Breast epithelium (tissue), 4 donors: ENCODE data around the gene DYNLT1. TPM values are rescaled to one million over a fixed set of nuclear protein-coding genes. Genes with fewer than 3 reads are reported as not detected.

Experiments
- DNase-seq, 2 donors: peaks; one replicate each; pipeline ENCODE4 v3.0.0-alpha.2; 2019; ENCODE audit warnings: low spot score in 2 of 2
- H3K27ac ChIP-seq, 2 donors: fragments of 200-600 bp; sonication (generic) in 1 of 2; one replicate each; pipeline ENCODE4 v1.5.1; 2016 to 2019; ENCODE audit warnings: mild to moderate bottlenecking in 1 of 2
- H3K27me3 ChIP-seq, 2 donors: fragments of 200-600 bp; sonication (generic) in 1 of 2; one replicate each; pipeline versions ENCODE4 v1.5.1 to v1.6.0; 2017 to 2019; ENCODE audit warnings: control low read depth in 1 of 2, mild to moderate bottlenecking in 1 of 2
- H3K36me3 ChIP-seq: fragments of 200-600 bp; one replicate; pipeline ENCODE4 v1.5.1; 2019
- H3K4me1 ChIP-seq, 2 donors: fragments of 200-600 bp; sonication (generic); one replicate each; pipeline ENCODE4 v1.5.1; 2016 to 2019; ENCODE audit warnings: control low read depth in 1 of 2
- H3K4me3 ChIP-seq, 3 donors: fragments of 200-600 bp; sonication (generic); 1 replicate in 2 of 3; 2 replicates in 1 of 3; pipeline ENCODE4 v1.5.1; 2016 to 2019; ENCODE audit warnings: mild to moderate bottlenecking in 3 of 3, moderate library complexity in 2 of 3
- H3K9me3 ChIP-seq, 2 donors: fragments of 200-600 bp; sonication (generic) in 1 of 2; one replicate each; pipeline ENCODE4 v1.5.1; 2016 to 2019; ENCODE audit warnings: control low read depth in 1 of 2
- CTCF ChIP-seq, 3 donors: fragments of 450-650 bp; IDR thresholded peaks; one replicate each; pipeline ENCODE4 v1.5.1; 2016 to 2017; ENCODE audit warnings: antibody characterized with exemption in 3 of 3, mild to moderate bottlenecking in 3 of 3, moderate library complexity in 3 of 3
- POLR2A ChIP-seq: fragments of 450-650 bp; IDR thresholded peaks from one replicate; pipeline ENCODE4 v1.6.1; 2016; ENCODE audit warnings: antibody characterized with exemption, mild to moderate bottlenecking, moderate library complexity
- POLR2AphosphoS5 ChIP-seq, 3 donors: sonication (generic); formaldehyde crosslinking; IDR thresholded peaks; one replicate each; pipeline ENCODE4 v1.6.1; 2017; ENCODE audit warnings: antibody characterized with exemption in 3 of 3
- intact Hi-C: fragments of 100-400 bp; cut with DNase I; formaldehyde crosslinking; loops from one replicate; pipeline ENCODE4 v1.15.1; 2023; ENCODE audit warnings: low total_unique reads
- total RNA-seq, 3 donors: library from RNA; depleted of rRNA; stranded (reverse); fragments of >200 nt; gene quantifications; one replicate each; pipeline ENCODE4 v1.1.0, GENCODE V29; 2016

The DYNLT1 gene
- total RNA-seq, 3 donors from 2014 or later = 48.2 to 76.1 (median 73.4) TPM

- Histone ChIP-seq H3K27ac (no peak overlapping the region), H3K9me3 (no peaks in the 10 kb centered on the region), H3K27me3 (no peaks in the 10 kb centered on the region), H3K4me3 (no peak overlapping the region), H3K4me1 (no peaks in the 10 kb centered on the region), H3K36me3 (no peaks in the 10 kb centered on the region)
- TF ChIP-seq CTCF (IDR thresholded peaks at IDR 0.05) = no peak
- TF ChIP-seq POLR2AphosphoS5 (IDR thresholded peaks at IDR 0.05) = no peak
- TF ChIP-seq POLR2A = no peak
- intact Hi-C loops = no loop called here
- no peak for DNase-seq
Measured at GRCh38 chr6:158604048-158604406, 40.5 kb downstream of the DYNLT1 start.

- no peaks in the 10 kb centered on the region for H3K9me3 ChIP-seq
- TF ChIP-seq CTCF (IDR thresholded peaks at IDR 0.05) (no peak), POLR2AphosphoS5 (IDR thresholded peaks at IDR 0.05) (no peak), POLR2A (no peak)
- H3K4me1 ChIP-seq = no peaks in the 10 kb centered on the region
- intact Hi-C loops = no loop called here
- DNase-seq = no peak
- H3K36me3 ChIP-seq = no peaks in the 10 kb centered on the region
- H3K27me3 ChIP-seq = no peaks in the 10 kb centered on the region
- H3K4me3 ChIP-seq = no peak overlapping the region
- H3K27ac ChIP-seq = no peak overlapping the region
Measured at GRCh38 chr6:158603261-158604047, 41.1 kb downstream of the DYNLT1 start.

DNA sequence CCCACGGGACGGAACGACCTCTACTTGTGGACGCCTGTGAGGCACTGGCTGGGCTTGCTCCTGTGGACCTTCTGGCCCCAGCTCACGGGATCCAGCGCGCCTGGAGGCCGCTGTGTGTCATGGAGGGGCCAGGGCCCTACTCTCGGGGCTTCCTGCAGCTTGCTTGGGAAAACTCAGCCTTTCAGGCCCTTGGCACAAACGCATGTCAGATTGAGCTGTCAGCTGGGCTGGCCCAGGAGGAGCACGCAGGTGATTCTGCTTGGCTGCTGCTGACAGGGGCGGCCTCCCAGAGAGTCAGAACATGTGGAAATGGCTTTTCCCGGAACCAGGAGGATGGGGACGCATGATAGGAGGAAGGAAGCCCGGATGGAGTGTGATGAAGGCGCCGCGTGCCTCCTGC is 44.9 kb downstream of the DYNLT1 start:
- intact Hi-C loops = no loop called here
- Histone ChIP-seq H3K27me3 (no peaks in the 10 kb centered on the region), H3K36me3 (no peaks in the 10 kb centered on the region)

DNA sequence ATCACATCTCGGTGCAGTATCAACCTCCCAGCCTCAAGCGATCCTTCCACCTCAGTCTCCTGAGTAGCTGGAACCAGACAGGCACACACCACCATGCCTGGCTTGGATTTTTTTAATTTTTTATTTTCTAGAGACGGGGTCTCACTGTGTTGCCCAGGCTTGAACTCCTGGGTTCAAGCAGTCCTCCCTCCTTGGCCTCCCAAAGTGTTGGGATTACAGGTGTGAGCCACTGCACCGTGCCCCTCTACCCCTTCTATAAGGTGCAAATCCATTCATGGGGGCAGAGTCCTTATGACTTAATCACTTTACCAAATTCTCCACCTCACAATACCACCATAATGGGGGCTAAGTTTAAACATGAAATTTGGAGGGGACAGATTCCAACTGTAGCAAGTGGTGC is 47.0 kb downstream of the DYNLT1 start:
- Histone ChIP-seq H3K36me3 (no peaks in the 10 kb centered on the region), H3K27ac (no peak overlapping the region), H3K4me1 (no peaks in the 10 kb centered on the region), H3K27me3 (no peaks in the 10 kb centered on the region), H3K9me3 (no peaks in the 10 kb centered on the region), H3K4me3 (no peak overlapping the region)
- intact Hi-C loops = no loop called here
- TF ChIP-seq POLR2AphosphoS5 (IDR thresholded peaks at IDR 0.05) (no peak), CTCF (IDR thresholded peaks at IDR 0.05) (no peak), POLR2A (no peak)
- no peak for DNase-seq

More for the DNA sequence above, 44.9 kb downstream of the DYNLT1 start:
- Histone ChIP-seq H3K9me3 (no peaks in the 10 kb centered on the region), H3K27ac (no peak overlapping the region), H3K4me3 (no peak overlapping the region), H3K4me1 (no peaks in the 10 kb centered on the region)
- DNase-seq = no peak
- TF ChIP-seq CTCF (IDR thresholded peaks at IDR 0.05) (no peak), POLR2A (no peak), POLR2AphosphoS5 (IDR thresholded peaks at IDR 0.05) (no peak)

DNA sequence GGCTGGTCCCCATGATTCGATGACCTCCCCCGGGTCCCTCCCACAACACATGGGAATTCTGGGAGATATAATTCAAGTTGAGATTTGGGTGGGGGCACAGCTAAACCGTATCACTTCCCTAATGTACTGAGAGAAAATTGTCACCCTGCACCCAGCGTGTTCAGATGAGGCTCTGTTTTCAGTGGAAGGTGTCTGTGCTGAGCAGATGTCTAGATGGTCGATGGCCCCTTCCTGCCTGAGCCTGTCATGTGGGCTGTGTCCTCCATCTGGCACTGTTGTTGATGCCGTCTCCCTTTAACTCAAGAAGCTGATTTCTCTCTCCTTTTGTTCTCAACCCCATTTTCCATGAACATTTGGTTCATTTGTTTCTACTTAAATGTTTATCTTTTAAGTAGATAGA is 47.7 kb downstream of the DYNLT1 start:
- no peaks in the 10 kb centered on the region for H3K9me3 ChIP-seq
- no peak for DNase-seq
- TF ChIP-seq CTCF (IDR thresholded peaks at IDR 0.05) = no peak
- no peak for TF ChIP-seq POLR2A
- TF ChIP-seq POLR2AphosphoS5 (IDR thresholded peaks at IDR 0.05) = no peak
- no peaks in the 10 kb centered on the region for H3K36me3 ChIP-seq
- no peak overlapping the region for H3K27ac ChIP-seq
- H3K4me1 ChIP-seq = no peaks in the 10 kb centered on the region
- H3K4me3 ChIP-seq = no peak overlapping the region
- intact Hi-C loops = no loop called here
- no peaks in the 10 kb centered on the region for H3K27me3 ChIP-seq
